H9 (cell line): ENCODE measurements around the gene TPRG1. TPM values are rescaled to one million over a fixed set of nuclear protein-coding genes. Genes with fewer than 3 reads are reported as not detected.

Source experiments
- DNase-seq: peaks from one replicate; pipeline ENCODE4 v3.0.0-alpha.2; 2017
- H2AFZ ChIP-seq: one replicate; pipeline ENCODE4 v1.6.1; 2013; ENCODE audit warnings: mild to moderate bottlenecking, low read length, control low read depth, moderate library complexity
- H2AK5ac ChIP-seq: 2 replicates; pipeline ENCODE4 v1.6.1; 2013; ENCODE audit warnings: low read length, control low read depth, mixed read lengths; ENCODE audit not compliant: insufficient read length
- H2BK120ac ChIP-seq: one replicate; pipeline ENCODE4 v1.6.1; 2013; ENCODE audit warnings: low read depth, mild to moderate bottlenecking, low read length, control low read depth, inconsistent platforms; ENCODE audit not compliant: poor library complexity, severe bottlenecking
- H2BK12ac ChIP-seq: 2 replicates; pipeline ENCODE4 v1.6.1; 2013; ENCODE audit warnings: low read length, control low read depth, mixed read lengths, low read depth; ENCODE audit not compliant: insufficient read length
- H2BK15ac ChIP-seq: 2 replicates; pipeline ENCODE4 v1.6.1; 2013; ENCODE audit warnings: low read depth, low read length, control low read depth
- H2BK20ac ChIP-seq: one replicate; pipeline ENCODE4 v1.6.1; 2013; ENCODE audit warnings: low read depth, mild to moderate bottlenecking, low read length, control low read depth, inconsistent platforms; ENCODE audit not compliant: poor library complexity, severe bottlenecking
- H2BK5ac ChIP-seq: 2 replicates; pipeline ENCODE4 v1.6.1; 2013; ENCODE audit warnings: low read length, control low read depth, mixed read lengths; ENCODE audit not compliant: insufficient read length
- H3K14ac ChIP-seq: 2 replicates; pipeline ENCODE4 v1.6.1; 2013; ENCODE audit warnings: low read length, control low read depth; ENCODE audit not compliant: insufficient read depth
- H3K18ac ChIP-seq: 2 replicates; pipeline ENCODE4 v1.6.1; 2013; ENCODE audit warnings: low read depth, mild to moderate bottlenecking, mixed read lengths, low read length, control low read depth; ENCODE audit not compliant: insufficient read length
- H3K23ac ChIP-seq: 2 replicates; pipeline ENCODE4 v1.6.1; 2013; ENCODE audit warnings: low read length, control low read depth, mixed read lengths, low read depth; ENCODE audit not compliant: insufficient read length
- H3K23me2 ChIP-seq: 2 replicates; pipeline ENCODE4 v1.6.1; 2013; ENCODE audit warnings: low read depth, mild to moderate bottlenecking, mixed read lengths, low read length, control low read depth; ENCODE audit not compliant: insufficient read length, poor library complexity, severe bottlenecking
- H3K27ac ChIP-seq: 2 replicates; pipeline ENCODE4 v1.5.1; 2013; ENCODE audit warnings: low read length, control low read depth, mixed read lengths, low read depth; ENCODE audit not compliant: insufficient read length
- H3K27me3 ChIP-seq: 2 replicates; pipeline ENCODE4 v1.6.1; 2013; ENCODE audit warnings: low read length, control low read depth, inconsistent platforms; ENCODE audit not compliant: insufficient read depth
- H3K4ac ChIP-seq: 2 replicates; pipeline ENCODE4 v1.6.1; 2013; ENCODE audit warnings: low read depth, mild to moderate bottlenecking, control low read depth, inconsistent platforms, low read length, moderate library complexity
- H3K4me1 ChIP-seq: 2 replicates; pipeline ENCODE4 v1.6.1; 2013; ENCODE audit warnings: low read length, control low read depth, inconsistent platforms; ENCODE audit not compliant: insufficient read depth
- H3K4me2 ChIP-seq: 2 replicates; pipeline ENCODE4 v1.6.1; 2013; ENCODE audit warnings: low read length, control low read depth, mixed read lengths; ENCODE audit not compliant: insufficient read length, insufficient read depth
- H3K56ac ChIP-seq: 2 replicates; pipeline ENCODE4 v1.6.1; 2013; ENCODE audit warnings: low read depth, mild to moderate bottlenecking, mixed read lengths, low read length, control low read depth; ENCODE audit not compliant: insufficient read length
- H3K79me1 ChIP-seq: 2 replicates; pipeline ENCODE4 v1.6.1; 2013; ENCODE audit warnings: low read depth, mild to moderate bottlenecking, moderate library complexity, low read length, control low read depth, inconsistent platforms; ENCODE audit not compliant: insufficient read depth, poor library complexity, severe bottlenecking
- H3K79me2 ChIP-seq: 2 replicates; pipeline ENCODE4 v1.6.1; 2013; ENCODE audit warnings: low read length, control low read depth, inconsistent platforms; ENCODE audit not compliant: insufficient read depth
- H3K9ac ChIP-seq: 2 replicates; pipeline ENCODE4 v1.6.1; 2013; ENCODE audit warnings: low read length, control low read depth, mixed read lengths; ENCODE audit not compliant: insufficient read length; ENCODE audit errors: extremely low read depth
- H3K9me3 ChIP-seq: one replicate; pipeline ENCODE4 v1.6.1; 2013; ENCODE audit warnings: low read depth, low read length, inconsistent platforms; ENCODE audit not compliant: control insufficient read depth
- H3T11ph ChIP-seq: one replicate; pipeline ENCODE4 v1.6.1; 2013; ENCODE audit warnings: mild to moderate bottlenecking, low read length, control low read depth, inconsistent platforms
- H4K20me1 ChIP-seq: one replicate; pipeline ENCODE4 v1.6.1; 2013; ENCODE audit not compliant: control insufficient read depth, insufficient read length, insufficient read depth
- H4K5ac ChIP-seq: 2 replicates; pipeline ENCODE4 v1.6.1; 2013; ENCODE audit warnings: low read depth, mild to moderate bottlenecking, mixed read lengths, low read length, control low read depth; ENCODE audit not compliant: insufficient read length
- H4K8ac ChIP-seq: replicated peaks from 2 replicates; pipeline ENCODE4 v1.6.1; 2013; ENCODE audit warnings: low read length, control low read depth, mixed read lengths, low read depth; ENCODE audit not compliant: insufficient read length
- H4K91ac ChIP-seq: 2 replicates; pipeline ENCODE4 v1.6.1; 2013; ENCODE audit warnings: low read depth, mild to moderate bottlenecking, moderate library complexity, mixed read lengths, low read length, control low read depth; ENCODE audit not compliant: insufficient read length
- H3K27ac Mint-ChIP-seq, 3 experiments: 2 replicates in 2 of 3; 3 replicates in 1 of 3; pipeline ENCODE4 v1.8.0; 2020 to 2021; ENCODE audit warnings: mixed read lengths in 3 of 3, mild to moderate bottlenecking in 1 of 3, moderate library complexity in 1 of 3
- H3K27me3 Mint-ChIP-seq: 2 replicates; pipeline ENCODE4 v1.8.0; 2021; ENCODE audit warnings: low read depth, mild to moderate bottlenecking, moderate library complexity, mixed read lengths
- H3K36me3 Mint-ChIP-seq, 3 experiments: 2 replicates in 2 of 3; 3 replicates in 1 of 3; pipeline ENCODE4 v1.8.0; 2020 to 2021; ENCODE audit warnings: low read depth in 3 of 3, mixed read lengths in 3 of 3; ENCODE audit not compliant: insufficient read depth in 1 of 3
- H3K4me1 Mint-ChIP-seq, 2 experiments: 2 replicates each; pipeline ENCODE4 v1.8.0; 2020; ENCODE audit warnings: mixed read lengths in 2 of 2
- H3K4me3 Mint-ChIP-seq, 2 experiments: 2 replicates in 1 of 2; 3 replicates in 1 of 2; pipeline ENCODE4 v1.8.0; 2020 to 2021; ENCODE audit warnings: mild to moderate bottlenecking in 2 of 2, mixed read lengths in 2 of 2, moderate library complexity in 1 of 2
- H3K9me3 Mint-ChIP-seq, 2 experiments: 2 replicates in 1 of 2; 3 replicates in 1 of 2; pipeline ENCODE4 v1.8.0; 2020; ENCODE audit warnings: mild to moderate bottlenecking in 2 of 2, mixed read lengths in 2 of 2, moderate library complexity in 1 of 2
- WGBS: extraction: QIAGEN DNeasy Blood & Tissue Kit; methylation state at CpG from one replicate; pipeline ENCODE4 v1.1.7; 2013; ENCODE audit warnings: missing lambda C conversion rate, low lambda C conversion rate, mixed read lengths; ENCODE audit not compliant: insufficient read length; ENCODE audit errors: extremely low coverage; 5-methylcytosine and 5-hydroxymethylcytosine counted together
- total RNA-seq: library from RNA; stranded (reverse); gene quantifications from 2 replicates; pipeline ENCODE4 v1.2.1, GENCODE V29; 2021
- TF ChIP-seq, protein P1 (sequence below): fragments of 200-600 bp; sonication (generic); conservative IDR thresholded peaks from 3 replicates; pipeline ENCODE4 v1.8.0; 2021; ENCODE audit warnings: antibody characterized with exemption, mild to moderate bottlenecking

TPRG1 gene
- total RNA-seq, 1 experiment from 2014 or later: 0.66 TPM

DNA sequence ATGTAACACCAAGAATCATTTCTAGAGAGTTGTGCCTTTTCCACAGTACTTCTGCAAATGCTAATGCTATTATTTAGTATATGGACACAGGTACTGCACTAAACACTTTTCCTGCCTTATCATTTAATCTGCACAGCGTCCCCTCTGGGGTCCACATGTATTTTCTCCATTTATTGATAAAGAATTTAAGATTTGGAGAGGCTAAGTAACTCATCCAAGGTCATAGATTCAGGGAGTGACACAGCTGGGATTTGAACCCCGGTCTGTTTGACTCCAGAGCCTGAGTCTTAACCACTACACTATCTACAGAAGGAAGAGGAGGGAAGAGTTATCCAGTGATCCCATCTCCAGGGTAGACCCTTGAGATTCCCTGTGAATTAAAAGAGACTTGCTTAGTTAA is 24.9 kb upstream of the TPRG1 start:
- Mint-ChIP-seq H3K9me3 (peaks cover 2 to 3% of the 10 kb centered on the region in 2 experiments; a peak in 3 of 5 replicates), H3K27me3 (no peaks in the 10 kb centered on the region; the same call in 1 of the 2 replicates), H3K36me3 (peaks cover 0 to 5% (median 3%) of the 10 kb centered on the region in 3 experiments; a peak in 5 of 7 replicates), H3K4me3 (no peak overlapping the region), H3K27ac (no peak overlapping the region), H3K4me1 (peaks cover 6 to 12% of the 10 kb centered on the region in 2 experiments)
- Histone ChIP-seq H3K14ac (no peak overlapping the region), H3K23me2 (no peaks in the 10 kb centered on the region), H3K79me2 (no peaks in the 10 kb centered on the region), H2BK5ac (no peak overlapping the region), H2AFZ (no peak overlapping the region), H3K27ac (no peak overlapping the region), H2BK12ac (no peak overlapping the region), H3K79me1 (no peaks in the 10 kb centered on the region), H3K56ac (no peak overlapping the region), H4K8ac (no peak overlapping the region), H2BK120ac (no peak overlapping the region), H3K4ac (no peak overlapping the region), H3K4me2 (no peak overlapping the region), H4K91ac (no peak overlapping the region), H3K18ac (no peak overlapping the region), H3K9ac (no peak overlapping the region), H3K4me1 (no peaks in the 10 kb centered on the region; the same call in 1 of the 2 replicates), H2BK20ac (no peak overlapping the region), H3K9me3 (no peaks in the 10 kb centered on the region), H4K20me1 (no peaks in the 10 kb centered on the region), H3T11ph (no peak overlapping the region), H3K23ac (no peak overlapping the region), H3K27me3 (no peaks in the 10 kb centered on the region), H4K5ac (no peak overlapping the region), H2BK15ac (no peak overlapping the region), H2AK5ac (no peak overlapping the region)
- no peak for DNase-seq
- TF ChIP-seq, protein P1, sequence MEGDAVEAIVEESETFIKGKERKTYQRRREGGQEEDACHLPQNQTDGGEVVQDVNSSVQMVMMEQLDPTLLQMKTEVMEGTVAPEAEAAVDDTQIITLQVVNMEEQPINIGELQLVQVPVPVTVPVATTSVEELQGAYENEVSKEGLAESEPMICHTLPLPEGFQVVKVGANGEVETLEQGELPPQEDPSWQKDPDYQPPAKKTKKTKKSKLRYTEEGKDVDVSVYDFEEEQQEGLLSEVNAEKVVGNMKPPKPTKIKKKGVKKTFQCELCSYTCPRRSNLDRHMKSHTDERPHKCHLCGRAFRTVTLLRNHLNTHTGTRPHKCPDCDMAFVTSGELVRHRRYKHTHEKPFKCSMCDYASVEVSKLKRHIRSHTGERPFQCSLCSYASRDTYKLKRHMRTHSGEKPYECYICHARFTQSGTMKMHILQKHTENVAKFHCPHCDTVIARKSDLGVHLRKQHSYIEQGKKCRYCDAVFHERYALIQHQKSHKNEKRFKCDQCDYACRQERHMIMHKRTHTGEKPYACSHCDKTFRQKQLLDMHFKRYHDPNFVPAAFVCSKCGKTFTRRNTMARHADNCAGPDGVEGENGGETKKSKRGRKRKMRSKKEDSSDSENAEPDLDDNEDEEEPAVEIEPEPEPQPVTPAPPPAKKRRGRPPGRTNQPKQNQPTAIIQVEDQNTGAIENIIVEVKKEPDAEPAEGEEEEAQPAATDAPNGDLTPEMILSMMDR: no peak
- WGBS: no CpG with 5 or more reads among the region's 2 CpGs
